HG03469 (cell line): ENCODE data around the gene CD2BP2.
"Not testable (repeated sequence)": the region's sequence is repeated elsewhere in the genome, so short reads cannot be mapped to it uniquely, and the experiment has no call there.

Source experiments
- ATAC-seq: cut with Tn5 transposase; IDR thresholded peaks from one replicate; pipeline ENCODE4 v1.9.1; 2021; ENCODE audit warnings: mild to moderate bottlenecking, moderate library complexity, moderate number of reproducible peaks; ENCODE audit not compliant: unreplicated experiment

Gene CD2BP2

GRCh38 chr16:30348113-30348512 lies 7.0 kb downstream of the CD2BP2 start:
- no peak for ATAC-seq

GRCh38 chr16:30346286-30346685 lies 8.8 kb downstream of the CD2BP2 start:
- ATAC-seq = no peak

- not testable (repeated sequence) for ATAC-seq
Observed at GRCh38 chr16:30343491-30343820, 11.7 kb downstream of the CD2BP2 start.

- no peak for ATAC-seq
Observed at GRCh38 chr16:30342751-30343490, 12.2 kb downstream of the CD2BP2 start.

- ATAC-seq = not testable (repeated sequence)
Observed at GRCh38 chr16:30341971-30342370, 13.1 kb downstream of the CD2BP2 start.

- ATAC-seq = no peak
Observed at GRCh38 chr16:30340621-30341020, 14.5 kb downstream of the CD2BP2 start.

GRCh38 chr16:30338715-30339114 lies 16.4 kb downstream of the CD2BP2 start:
- ATAC-seq = not testable (repeated sequence)

- ATAC-seq = not testable (repeated sequence)
Observed at GRCh38 chr16:30337964-30338357, 17.1 kb downstream of the CD2BP2 start.

- no peak for ATAC-seq
Observed at GRCh38 chr16:30335598-30336474, 19.3 kb downstream of the CD2BP2 start.

- peak; percentile 54 for ATAC-seq
Observed at GRCh38 chr16:30335028-30335597, 20.0 kb downstream of the CD2BP2 start.

GRCh38 chr16:30334473-30334989 lies 20.6 kb downstream of the CD2BP2 start:
- ATAC-seq = peak; percentile 65

GRCh38 chr16:30324220-30324619 lies 30.9 kb downstream of the CD2BP2 start:
- ATAC-seq = not testable (repeated sequence)

- ATAC-seq = not testable (repeated sequence)
Observed at GRCh38 chr16:30318647-30319046, 36.5 kb downstream of the CD2BP2 start.

GRCh38 chr16:30310937-30311336 lies 44.2 kb downstream of the CD2BP2 start:
- ATAC-seq = not testable (repeated sequence)

GRCh38 chr16:30309255-30309654 lies 45.9 kb downstream of the CD2BP2 start:
- not testable (repeated sequence) for ATAC-seq
